Muscle of arm (tissue), 12 donors: ENCODE data around the gene QRSL1. TPM values are rescaled to one million over a fixed set of nuclear protein-coding genes. Genes with fewer than 3 reads are reported as not detected.

Experiments
- polyA plus RNA-seq, 12 donors: library from polyadenylated mRNA; unstranded; fragments of 120-200 nt; gene quantifications; one replicate each; pipeline ENCODE4 v1.2.1, GENCODE V29; 2013; ENCODE audit not compliant: insufficient read length in 12 of 12

The QRSL1 gene
- polyA plus RNA-seq, 12 donors, result 9.1 to 19.2 (median 14.2) TPM; not detected in 1

Other genes starting within 250 kb of the QRSL1 start
- 1 to 10 TPM in 10 of 12 donors, not detected in 2; 3.7 to 8.1 (median 6.8) TPM for gene RTN4IP1, start 80 bp upstream of the QRSL1 start, polyA plus RNA-seq